ENCODE data around the gene SPAG16.

DNA sequence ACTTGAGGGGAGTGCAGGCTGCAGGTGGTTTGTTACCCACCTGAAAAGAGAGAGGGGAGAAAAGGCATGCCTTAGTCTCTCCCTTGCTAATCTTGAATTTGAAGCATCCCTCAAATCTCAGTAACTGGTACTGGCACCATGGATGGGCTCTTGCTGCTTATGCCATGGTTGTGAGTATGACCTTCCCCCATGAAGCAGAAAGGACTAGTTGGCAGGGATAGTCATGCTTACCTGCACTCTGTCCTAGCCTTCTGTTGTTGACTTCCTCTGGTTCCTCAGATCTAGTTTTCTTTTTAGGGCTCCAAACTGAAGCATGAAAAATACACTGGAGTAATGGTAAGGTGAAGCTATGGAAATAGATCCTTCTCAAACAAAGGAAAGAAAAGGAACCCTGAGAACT is 191.2 kb downstream of the SPAG16 start:
- TF ChIP-seq CTCF (IDR thresholded peaks at IDR 0.05) (no peak), EZH2 (IDR thresholded peaks at IDR 0.05; ENCODE audit: borderline replicate concordance, insufficient read depth, low read depth, low read length, poor library complexity, severe bottlenecking) (no peak)

All from B cell (primary cell).